ENCODE measurements around the gene TOLLIP. TPM values are rescaled to one million over a fixed set of nuclear protein-coding genes. Genes with fewer than 3 reads are reported as not detected.

The TOLLIP gene
- total RNA-seq, 2 donors from 2014 or later, result 46.0 to 46.3 TPM

- Histone ChIP-seq H3K9me3 (no peaks in the 10 kb centered on the region), H3K27ac (no peak overlapping the region), H3K27me3 (replicated peaks; ENCODE audit: insufficient read depth) (no peaks in the 10 kb centered on the region), H3K36me3 (peaks cover 17% of the 10 kb centered on the region), H3K4me1 (ENCODE audit: control insufficient read depth in 1 of 2, low read depth in 2 of 2) (peaks cover 3 to 15% of the 10 kb centered on the region in 2 donors), H3K4me3 (no peak overlapping the region)
- DNase-seq (ENCODE audit: low spot score), result no peak
- ATAC-seq (ENCODE audit: insufficient number of reproducible peaks, low FRiP score, low read depth), result no peak
- no peak for TF ChIP-seq CTCF (IDR thresholded peaks at IDR 0.05)
Observed at GRCh38 chr11:1275021-1275420, 34.4 kb downstream of the TOLLIP start.

GRCh38 chr11:1274501-1274900, 34.9 kb downstream of the TOLLIP start:
- DNase-seq (ENCODE audit: low spot score) (no peak), ATAC-seq (ENCODE audit: insufficient number of reproducible peaks, low FRiP score, low read depth) (no peak)
- Histone ChIP-seq H3K4me3 (no peak overlapping the region), H3K4me1 (ENCODE audit: control insufficient read depth in 1 of 2, low read depth in 2 of 2) (peaks cover 3 to 15% of the 10 kb centered on the region in 2 donors), H3K36me3 (peaks cover 13% of the 10 kb centered on the region), H3K9me3 (no peaks in the 10 kb centered on the region), H3K27me3 (replicated peaks; ENCODE audit: insufficient read depth) (no peaks in the 10 kb centered on the region), H3K27ac (no peak overlapping the region)
- TF ChIP-seq CTCF (IDR thresholded peaks at IDR 0.05), result no peak

GRCh38 chr11:1272531-1272930, 36.9 kb downstream of the TOLLIP start:
- no peak for TF ChIP-seq CTCF (IDR thresholded peaks at IDR 0.05)
- H3K4me1 ChIP-seq (ENCODE audit: control insufficient read depth in 1 of 2, low read depth in 2 of 2), result peaks cover 3 to 15% of the 10 kb centered on the region in 2 donors
- H3K4me3 ChIP-seq, result no peak overlapping the region
- H3K9me3 ChIP-seq, result no peaks in the 10 kb centered on the region
- H3K36me3 ChIP-seq, result peaks cover 6% of the 10 kb centered on the region
- H3K27ac ChIP-seq, result no peak overlapping the region
- DNase-seq (ENCODE audit: low spot score) (no peak), ATAC-seq (ENCODE audit: insufficient number of reproducible peaks, low FRiP score, low read depth) (no peak)
- H3K27me3 ChIP-seq (replicated peaks; ENCODE audit: insufficient read depth), result no peaks in the 10 kb centered on the region

- H3K36me3 ChIP-seq, result peaks cover 6% of the 10 kb centered on the region
- DNase-seq (ENCODE audit: low spot score), result no peak
- TF ChIP-seq CTCF (IDR thresholded peaks at IDR 0.05), result no peak
- no peak for ATAC-seq (ENCODE audit: insufficient number of reproducible peaks, low FRiP score, low read depth)
- H3K27ac ChIP-seq, result no peak overlapping the region
- no peaks in the 10 kb centered on the region for H3K9me3 ChIP-seq
- H3K4me1 ChIP-seq (ENCODE audit: control insufficient read depth in 1 of 2, low read depth in 2 of 2), result peaks cover 3 to 9% of the 10 kb centered on the region in 2 donors
- H3K27me3 ChIP-seq (replicated peaks; ENCODE audit: insufficient read depth), result no peaks in the 10 kb centered on the region
- H3K4me3 ChIP-seq, result no peak overlapping the region
Observed at GRCh38 chr11:1271927-1272326, 37.5 kb downstream of the TOLLIP start.

GRCh38 chr11:1271406-1271805, 38.0 kb downstream of the TOLLIP start:
- Histone ChIP-seq H3K36me3 (peaks cover 6% of the 10 kb centered on the region), H3K4me1 (ENCODE audit: control insufficient read depth in 1 of 2, low read depth in 2 of 2) (peaks cover 0 to 5% of the 10 kb centered on the region in 2 donors), H3K27me3 (replicated peaks; ENCODE audit: insufficient read depth) (no peaks in the 10 kb centered on the region), H3K4me3 (no peak overlapping the region), H3K9me3 (no peaks in the 10 kb centered on the region), H3K27ac (no peak overlapping the region)
- DNase-seq (ENCODE audit: low spot score) (no peak), ATAC-seq (ENCODE audit: insufficient number of reproducible peaks, low FRiP score, low read depth) (no peak)
- no peak for TF ChIP-seq CTCF (IDR thresholded peaks at IDR 0.05)
